NCI-H2227 (cell line): ENCODE results near the gene PSKH1.
A peak's percentile ranks its signal among the peaks of the same experiment; 100 is the strongest.
"Not testable (repeated sequence)": the region's sequence is repeated elsewhere in the genome, so short reads cannot be mapped to it uniquely, and the experiment has no call there.

Experiments
- DNase-seq: peaks from one replicate; lab custom pipeline; 2025; ENCODE audit not compliant: unreplicated experiment; lab: John Stamatoyannopoulos, UW

Gene PSKH1

DNA sequence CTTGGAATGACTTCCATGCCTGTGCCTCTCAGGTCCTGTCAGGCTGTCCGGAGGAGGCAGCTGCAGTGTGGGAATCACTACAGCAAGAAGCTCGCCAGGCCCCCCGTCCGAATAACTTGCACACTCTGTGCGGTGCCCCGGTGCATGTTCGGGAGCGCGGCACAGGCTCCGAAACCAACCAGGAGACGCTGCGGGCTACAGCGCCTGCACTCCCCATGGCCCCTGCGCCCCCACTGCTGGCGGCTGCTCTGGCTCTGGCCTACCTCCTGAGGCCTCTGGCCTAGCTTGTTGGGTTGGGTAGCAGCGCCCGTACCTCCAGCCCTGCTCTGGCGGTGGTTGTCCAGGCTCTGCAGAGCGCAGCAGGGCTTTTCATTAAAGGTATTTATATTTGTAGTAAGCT, 7.1 kb upstream of the PSKH1 start:
- DNase-seq: no peak

DNA sequence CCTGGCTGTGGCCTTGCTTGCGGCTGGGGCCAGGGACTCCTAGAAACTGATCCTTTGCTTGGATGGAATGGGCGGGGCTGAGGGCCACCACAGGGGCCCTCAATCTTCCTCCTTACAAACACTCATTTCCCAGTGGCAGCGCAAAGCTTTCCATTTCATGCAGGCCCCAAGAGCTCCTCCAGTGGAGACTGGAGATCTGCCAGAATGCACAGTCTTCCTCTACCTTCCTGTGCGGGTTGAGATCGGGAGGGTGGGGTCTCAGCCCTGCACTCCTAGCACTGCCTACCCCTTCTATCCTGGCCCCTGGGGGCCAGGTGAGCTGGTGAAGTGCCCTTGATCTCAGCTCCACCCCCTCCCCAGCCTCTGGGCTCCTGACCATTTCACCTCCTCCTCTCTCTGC, 6.7 kb upstream of the PSKH1 start:
- no peak for DNase-seq

DNA sequence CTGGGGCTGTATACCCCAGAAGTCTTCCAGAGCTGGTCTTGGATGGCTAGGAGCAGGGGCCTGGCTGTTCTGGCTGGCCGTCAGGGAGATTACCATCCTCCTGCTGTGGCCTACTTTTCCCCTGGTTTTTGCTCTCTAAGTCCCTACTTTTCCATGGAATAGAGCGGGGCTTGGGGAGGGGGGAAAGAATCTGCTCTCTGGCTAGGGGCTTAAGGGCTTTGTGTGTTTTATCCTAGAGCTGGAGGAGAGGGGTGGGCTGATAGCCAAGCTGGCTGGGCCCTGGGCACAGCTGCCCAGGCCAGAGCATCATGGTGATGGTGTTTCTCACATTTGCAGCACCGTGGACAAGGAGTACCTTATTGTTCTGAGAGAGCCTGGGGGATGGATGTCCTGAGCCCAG, 4.7 kb upstream of the PSKH1 start:
- DNase-seq: no peak

DNA sequence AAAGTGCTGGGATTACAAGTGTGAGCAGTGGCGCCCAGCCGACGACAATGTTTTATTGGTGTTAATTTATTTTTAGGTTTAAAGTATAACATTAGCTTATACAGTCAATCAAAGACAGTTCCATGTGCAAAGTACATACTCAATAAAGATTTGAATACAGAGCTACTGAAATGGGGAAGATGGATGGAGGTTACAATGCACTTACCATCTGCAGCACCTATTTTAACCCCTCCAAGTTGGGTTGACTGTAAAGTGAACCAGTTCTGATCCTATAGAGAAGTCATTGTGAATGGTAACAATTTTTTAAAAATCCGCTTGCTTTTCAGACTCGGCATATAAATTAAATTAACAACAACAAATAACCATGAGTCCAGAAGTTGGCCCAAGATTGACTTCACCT, 679 bp upstream of the PSKH1 start:
- no peak for DNase-seq

DNA sequence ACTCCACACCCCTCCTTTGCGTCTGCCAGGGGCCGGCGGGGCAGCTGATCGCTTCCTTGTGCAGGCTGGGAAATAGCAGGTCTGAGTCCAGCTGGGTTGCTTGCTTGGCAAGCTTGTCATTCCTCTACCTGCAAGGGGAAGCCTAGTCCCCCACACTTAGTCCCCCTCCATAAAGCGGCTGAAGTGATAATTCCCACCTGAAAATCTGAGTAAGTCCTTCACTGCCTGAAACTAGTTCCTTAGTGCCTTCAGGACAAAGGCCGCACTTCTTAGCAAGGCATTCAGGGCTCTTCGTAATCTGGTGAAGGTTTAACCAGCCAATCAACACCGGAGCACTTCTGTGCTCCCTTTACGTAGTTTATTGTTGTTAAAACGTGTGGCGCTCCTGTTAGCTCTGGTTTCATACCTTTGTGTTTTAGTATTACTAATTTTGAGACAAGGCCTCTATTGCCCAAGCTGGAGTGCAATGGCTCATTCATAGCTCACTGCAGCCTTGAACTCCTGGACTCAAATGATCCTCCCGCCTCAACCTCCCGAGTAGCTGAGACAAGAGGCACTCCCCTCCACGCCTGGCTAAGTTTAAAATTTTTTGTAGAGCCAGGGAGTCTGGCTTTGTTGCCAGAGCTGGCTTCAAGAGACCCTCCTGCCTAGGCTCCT, 817 bp downstream of the PSKH1 start:
- DNase-seq: peak; percentile 15

DNA sequence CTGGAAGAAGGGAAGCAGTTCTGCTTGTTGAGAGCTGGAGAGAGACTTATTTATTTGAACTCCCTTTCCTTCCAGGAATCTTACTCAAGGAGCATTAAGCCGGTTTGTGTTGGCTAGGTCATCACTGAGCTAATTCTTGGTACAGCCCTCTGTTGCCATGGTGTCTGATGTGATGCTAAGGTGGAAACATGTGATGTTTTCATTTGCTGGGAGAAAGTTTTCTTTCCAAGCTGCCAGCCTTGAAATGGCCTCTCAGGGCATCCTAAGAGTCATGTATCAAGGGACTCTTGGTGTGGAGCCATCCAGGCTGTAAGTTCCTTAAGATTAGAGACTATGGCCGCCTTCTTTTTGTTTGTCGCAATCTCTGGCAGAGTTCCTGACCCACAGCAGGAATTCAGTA, 4.2 kb downstream of the PSKH1 start:
- DNase-seq: no peak

DNA sequence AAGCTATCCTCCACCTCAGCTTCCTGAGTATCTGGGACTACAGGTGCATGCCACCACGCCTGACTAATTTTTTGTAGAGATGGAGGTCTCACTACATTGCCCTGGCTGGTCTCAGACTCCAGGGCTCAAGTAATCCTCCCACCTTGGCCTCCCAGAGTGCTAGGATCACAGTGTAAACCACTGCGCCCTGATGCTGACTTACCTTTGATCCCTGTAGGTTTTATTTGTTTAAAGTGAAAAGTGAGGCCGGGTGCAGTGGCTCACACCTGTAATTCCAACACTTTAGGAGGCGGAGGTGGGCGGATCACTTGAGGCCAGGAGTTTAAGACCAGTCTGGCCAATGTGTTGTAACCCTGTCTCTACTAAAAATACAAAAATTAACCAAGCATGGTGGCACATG, 8.7 kb downstream of the PSKH1 start:
- no peak for DNase-seq

DNA sequence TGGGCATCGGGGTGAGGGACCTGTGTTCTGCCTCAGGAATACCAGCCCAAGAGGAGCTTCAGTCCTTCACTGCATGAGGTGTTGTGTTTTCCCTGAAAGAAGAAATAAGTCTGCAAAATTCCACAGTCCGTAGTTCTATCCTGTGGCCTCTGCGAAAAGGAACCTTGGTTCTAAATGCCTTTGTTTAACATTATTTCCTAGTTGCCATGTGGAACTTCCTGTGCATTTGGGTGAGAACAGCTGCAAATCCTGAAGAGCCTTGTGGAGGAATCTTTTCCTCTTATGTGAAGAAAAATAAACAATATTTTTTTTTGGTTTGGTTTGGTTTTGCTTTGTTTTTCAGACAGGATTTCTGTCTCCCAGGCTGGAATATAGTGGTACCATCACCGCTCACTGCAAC, 9.8 kb downstream of the PSKH1 start:
- DNase-seq: no peak

DNA sequence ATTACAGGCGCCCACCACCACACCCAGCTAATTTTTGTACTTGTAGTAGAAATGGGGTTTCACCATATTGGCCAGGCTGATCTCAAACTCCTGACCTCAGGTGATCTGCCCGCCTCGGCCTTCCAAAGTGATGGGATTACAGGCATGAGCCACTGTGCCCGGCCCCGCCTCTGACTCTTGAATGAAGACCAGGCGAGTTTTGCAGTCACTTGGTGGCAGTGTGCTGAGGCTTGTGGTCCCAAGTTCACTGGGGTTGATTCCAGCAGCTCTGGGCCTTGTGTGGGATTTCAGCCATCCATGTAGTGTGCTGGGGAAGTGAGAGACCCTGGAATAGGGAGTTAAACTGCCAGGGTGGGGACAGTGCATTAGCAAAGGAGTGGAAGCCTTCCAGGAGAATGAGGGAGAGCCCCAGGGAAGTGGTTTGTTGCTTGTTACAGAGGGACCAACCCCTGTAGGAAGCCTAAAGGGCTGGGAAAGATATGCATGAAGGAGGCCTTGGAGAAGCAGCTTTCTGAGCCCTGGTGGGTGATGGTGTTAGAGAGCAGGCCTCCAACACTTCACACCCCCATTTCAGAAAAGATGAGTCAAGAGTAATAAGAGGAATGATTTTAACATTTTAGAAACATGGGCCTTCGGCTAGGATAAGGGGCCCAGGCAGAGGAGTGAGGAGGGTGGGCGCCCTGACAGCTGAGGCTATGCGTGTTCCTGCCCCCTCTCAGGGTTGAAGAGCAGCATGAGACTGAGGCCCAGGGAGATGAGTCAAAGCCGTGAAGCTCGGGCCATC, 14.5 kb downstream of the PSKH1 start:
- no peak for DNase-seq

DNA sequence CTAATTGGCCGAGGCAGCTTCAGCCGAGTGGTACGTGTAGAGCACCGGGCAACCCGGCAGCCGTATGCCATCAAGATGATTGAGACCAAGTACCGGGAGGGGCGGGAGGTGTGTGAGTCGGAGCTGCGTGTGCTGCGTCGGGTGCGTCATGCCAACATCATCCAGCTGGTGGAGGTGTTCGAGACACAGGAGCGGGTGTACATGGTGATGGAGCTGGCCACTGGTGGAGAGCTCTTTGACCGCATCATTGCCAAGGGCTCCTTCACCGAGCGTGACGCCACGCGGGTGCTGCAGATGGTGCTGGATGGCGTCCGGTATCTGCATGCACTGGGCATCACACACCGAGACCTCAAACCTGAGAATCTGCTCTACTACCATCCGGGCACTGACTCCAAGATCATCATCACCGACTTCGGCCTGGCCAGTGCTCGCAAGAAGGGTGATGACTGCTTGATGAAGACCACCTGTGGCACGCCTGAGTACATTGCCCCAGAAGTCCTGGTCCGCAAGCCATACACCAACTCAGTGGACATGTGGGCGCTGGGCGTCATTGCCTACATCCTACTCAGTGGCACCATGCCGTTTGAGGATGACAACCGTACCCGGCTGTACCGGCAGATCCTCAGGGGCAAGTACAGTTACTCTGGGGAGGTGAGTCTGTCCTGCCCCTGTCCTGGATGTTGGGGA, 16.1 kb downstream of the PSKH1 start:
- DNase-seq: no peak

DNA sequence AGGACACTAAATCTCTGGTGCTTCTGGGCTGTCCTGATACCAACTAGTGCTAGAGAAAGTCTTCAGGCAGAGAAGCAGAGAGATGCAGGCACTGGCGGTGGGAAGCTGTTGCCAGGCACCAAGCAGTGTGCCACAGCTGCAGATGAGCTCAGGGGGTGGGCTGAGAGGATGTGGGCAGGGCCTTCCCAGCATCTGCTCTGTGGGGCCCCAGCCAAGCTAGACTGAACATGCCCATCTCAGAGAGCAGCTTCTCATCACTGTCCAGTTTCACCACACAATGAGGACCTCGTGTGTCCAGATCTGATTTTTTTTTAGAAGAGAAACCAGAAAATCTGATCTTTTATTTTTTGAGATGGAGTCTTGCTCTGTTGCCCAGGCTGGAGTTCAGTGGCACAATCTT, 17.1 kb downstream of the PSKH1 start:
- peak; percentile 56 for DNase-seq

DNA sequence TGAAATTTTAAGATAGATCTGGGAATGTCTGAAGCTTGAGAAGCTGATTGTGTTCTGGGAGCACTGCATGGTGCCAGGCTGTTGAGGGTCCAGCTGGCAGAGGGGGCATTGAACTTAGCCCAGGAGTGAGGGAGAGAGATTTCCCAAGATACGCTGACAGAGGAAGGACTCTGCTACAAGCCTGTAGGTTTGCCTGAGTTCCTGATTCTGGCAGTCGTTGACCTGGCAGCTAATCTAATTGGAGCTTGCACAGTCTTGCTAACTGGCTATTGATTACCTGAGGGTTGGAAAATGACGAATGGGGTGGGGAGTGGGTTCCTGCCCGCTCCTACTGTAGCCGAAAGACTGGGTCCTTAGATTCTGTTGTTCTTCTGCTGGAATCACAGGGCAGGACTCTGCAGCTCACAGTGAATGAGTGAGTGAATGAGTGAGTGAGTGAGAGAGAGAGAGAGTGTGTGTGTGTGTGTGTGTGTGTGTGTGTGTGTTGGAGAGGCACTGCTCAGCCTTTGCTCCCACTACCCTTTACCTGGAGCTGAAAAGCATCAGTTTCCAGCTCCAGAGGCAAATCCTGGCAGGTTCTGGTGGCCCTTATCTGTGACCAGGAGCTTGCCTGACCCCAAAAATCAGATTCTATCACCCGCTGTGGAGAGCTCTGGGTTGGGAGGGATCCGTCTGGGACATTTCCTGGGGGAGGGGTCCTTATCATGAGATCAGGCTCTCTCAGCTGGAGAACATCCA, 21.9 kb downstream of the PSKH1 start:
- DNase-seq: no peak

DNA sequence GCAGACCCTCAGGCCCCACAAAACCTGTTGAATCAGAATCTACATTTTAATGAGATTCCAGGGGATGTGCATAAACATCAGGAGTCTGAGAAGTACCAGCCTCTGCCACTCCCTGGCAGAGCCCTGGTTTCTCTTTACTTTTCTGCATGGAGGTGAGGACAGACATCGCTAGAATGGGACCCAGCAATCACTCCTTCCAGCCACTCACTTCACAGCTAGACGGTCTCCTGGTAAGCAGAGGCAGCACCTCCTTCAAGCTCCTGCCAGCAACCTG, 22.4 kb downstream of the PSKH1 start:
- DNase-seq: not testable (repeated sequence)

DNA sequence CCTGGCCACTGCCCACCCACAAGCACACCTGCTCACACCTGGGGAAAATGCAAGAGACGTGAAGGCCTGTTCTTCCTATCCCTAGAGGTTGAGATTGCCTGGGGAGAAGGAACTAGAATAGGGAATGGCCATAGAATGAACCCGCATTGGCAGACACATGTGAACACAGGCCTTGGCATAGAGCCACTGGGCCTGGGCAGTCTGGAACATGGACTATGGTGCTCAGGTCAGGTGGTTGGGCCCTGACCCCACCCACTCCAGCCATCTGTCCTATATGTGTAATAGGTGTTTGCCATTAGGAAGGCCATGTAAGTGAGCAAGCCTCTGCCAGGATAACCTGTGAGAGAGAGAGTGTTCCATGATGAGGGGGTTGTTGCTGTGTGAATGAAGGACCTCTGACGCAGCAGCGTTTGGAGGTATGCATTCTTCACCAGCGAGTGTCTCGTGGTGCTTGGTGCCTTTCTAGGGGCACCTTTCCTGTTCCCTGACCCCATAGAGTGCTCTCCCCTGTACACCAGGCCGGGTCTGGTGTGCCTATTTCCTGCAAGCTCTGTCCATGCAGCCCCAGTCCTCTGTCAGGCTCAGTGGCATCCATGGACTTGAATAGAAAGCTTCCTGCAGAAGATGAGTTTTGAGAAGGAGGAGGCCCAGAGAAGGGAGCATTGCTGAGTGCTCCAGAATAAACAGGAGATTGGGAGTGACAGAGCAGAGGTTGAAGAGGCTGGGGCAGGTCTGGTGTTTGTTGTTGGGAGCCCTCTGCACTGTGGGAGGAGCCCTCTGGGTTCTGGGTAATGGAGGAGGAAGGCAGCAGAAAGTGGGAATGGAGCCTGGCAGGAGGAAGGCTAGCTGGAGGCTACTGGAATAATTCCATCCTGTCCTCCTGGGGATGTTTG, 23.0 kb downstream of the PSKH1 start:
- DNase-seq: no peak

DNA sequence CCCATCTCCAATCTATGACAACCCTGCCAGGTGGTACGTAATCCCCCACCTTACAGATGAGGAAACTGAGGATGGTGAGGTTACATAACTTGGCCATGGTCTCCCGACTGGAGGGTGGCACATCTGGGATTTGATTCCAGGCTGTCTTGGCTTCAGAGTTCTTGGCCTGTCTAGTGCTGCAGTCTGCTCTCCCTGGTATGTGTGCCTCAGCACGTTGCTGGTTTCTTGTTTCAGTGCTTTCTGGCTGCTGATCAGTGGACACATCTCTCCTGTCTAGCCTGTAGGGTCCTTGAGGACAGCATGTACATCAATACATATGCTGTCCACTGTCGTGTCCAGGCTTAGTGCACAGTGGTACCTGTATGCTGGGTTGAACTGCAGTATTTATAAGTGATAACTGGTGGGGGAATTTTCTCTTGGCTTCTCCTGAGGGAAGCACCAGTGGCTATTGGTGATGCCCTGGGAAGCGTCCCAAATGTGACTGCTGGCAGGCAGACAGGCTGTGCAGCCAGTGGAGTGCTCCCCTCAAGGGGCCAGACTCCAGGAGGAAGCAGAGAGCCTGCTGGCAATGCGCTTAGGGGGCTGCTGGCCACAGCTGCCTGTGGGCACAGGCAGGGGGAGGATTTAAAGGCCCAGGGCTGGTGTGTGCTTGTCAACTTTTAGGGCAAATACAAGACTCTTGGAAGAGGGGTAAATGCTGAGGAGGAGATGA, 24.2 kb downstream of the PSKH1 start:
- DNase-seq: no peak

DNA sequence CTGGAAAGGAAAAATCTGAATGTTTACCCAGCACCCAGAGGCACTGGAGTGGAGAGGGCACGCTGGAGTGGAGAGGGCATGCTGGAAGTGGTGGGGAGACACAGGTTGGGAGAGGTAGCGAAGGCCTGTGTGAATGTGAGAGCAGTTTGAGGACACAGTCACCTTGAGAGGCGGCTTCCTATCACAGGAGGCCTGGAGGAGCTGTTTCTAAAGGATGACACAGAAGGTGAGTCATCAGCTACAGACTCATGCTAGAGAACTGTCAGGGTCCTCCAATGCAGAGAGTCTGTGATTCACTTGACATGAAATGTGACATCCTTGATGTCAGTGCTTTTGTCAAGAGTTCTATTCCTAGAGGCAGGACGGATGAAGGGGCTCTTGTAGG, 24.8 kb downstream of the PSKH1 start:
- DNase-seq: peak; percentile 12

DNA sequence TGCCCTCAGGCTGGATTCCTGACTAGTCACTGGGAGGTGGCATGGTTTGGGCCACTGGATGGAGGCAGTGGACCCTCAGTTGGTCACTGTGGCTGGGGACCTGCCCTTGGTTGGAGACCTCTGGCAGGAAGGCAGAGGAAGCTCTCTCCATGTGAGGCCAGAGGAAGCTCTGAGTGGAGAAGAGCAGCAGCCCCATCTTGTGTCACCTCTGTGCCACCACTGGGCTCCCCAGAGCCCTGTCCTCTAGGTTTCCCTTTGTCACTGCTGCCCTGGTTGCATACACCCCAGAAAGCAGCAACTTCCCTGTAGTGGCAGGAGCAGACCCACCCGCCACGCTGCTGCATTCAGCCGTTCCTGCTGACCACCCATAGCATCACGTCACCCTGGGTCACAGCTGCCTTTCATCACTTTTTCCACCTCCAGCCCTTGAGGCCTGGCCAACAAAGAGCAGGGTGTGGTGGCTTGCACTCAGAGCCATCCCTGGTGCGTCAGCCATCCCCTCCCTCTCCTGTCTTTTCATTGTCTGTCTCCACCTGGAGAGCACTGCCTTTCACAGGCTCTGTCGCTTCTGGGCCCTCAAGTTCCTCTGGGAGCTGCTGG, 26.7 kb downstream of the PSKH1 start:
- no peak for DNase-seq

DNA sequence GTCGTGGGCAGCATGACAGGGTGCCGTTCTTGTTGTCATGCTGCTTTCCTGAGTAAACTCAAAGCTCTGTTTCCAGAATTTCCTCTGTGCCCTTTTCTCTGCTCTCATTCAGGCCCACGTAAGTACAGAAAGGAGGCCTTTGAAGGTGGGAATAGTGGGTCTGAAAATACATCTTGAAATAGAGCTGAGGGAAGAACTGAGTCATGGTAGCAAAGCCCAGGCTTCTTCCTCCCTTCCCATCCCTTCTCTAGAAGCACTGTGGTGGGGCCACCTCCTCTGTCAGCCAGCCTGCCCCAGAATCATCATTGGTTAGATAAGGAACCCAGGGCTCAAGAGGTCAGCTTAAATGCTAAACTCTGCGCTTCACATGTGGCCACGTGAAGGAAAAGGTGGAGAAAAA, 29.2 kb downstream of the PSKH1 start:
- no peak for DNase-seq

DNA sequence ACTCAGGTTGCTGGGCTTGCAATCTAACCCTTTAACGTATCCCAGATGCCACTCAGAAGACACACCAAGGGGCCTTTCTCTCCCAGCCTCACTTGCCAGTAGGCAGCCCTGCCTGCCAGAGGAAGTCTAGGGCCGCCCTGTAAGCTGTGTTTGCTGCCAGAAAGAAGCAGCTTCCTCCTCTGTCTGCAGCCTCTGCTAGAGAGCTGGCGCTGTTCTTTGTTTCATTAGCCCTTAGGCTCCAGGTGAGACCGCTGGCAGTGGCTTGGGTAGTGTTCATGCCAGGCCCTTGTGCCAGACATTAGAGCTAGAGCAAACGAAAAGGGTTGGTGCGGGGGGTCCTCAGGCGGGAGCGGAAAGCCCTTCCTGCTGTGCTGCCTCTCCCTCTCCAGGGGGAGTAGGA, 29.7 kb downstream of the PSKH1 start:
- DNase-seq: no peak
